ENCODE results near the gene CALCB. TPM values are rescaled to one million over a fixed set of nuclear protein-coding genes. Genes with fewer than 3 reads are reported as not detected.

The CALCB gene
- total RNA-seq, 6 donors from 2014 or later: 1.0 TPM; not detected in 5

DNA sequence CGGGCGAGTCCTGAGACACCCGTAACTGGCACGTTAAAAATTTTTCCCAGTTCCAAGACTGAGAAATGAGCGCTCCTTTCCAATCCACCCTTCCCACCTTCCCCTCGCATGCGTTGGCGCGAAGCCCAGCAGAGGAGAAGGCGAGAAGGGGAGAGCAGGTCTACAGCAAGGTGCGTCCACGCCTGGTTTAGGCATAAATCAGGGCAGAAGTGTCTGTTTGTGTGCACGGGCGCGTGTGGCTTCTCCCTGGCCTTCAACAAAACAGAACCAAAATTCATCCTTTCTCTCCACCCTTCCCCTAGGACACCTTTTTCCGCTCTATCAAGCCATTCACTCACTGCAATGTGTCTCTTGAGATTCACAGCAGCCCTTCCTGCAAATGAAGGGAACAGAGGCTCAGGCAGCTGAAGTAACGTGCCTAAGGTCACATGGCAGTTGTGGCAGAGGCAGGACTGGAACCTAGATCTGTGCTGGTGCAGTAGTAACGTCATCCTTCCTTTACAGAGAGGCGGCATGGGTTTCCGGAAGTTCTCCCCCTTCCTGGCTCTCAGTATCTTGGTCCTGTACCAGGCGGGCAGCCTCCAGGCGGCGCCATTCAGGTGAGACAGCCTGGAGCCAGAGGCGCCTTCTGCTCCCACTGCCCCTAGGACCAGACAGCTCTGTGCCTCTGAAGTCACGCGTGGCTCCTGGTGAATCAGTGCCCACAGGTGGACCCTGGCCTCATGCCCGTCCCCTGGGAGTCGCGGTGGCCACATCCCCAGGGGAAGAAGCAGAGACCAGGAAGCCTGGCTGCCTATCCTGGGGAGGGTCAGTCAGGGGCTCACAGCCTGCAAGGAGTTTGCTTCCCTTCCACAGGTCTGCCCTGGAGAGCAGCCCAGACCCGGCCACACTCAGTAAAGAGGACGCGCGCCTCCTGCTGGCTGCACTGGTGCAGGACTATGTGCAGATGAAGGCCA is 1.1 kb downstream of the CALCB start:
- 7% methylated on average over 29 to 33 of the region's 33 CpGs for WGBS, 2 donors
- Histone ChIP-seq H3K9me3 (peaks cover 0 to 4% (median 0%) of the 10 kb centered on the region in 4 donors), H3K27ac (no peak overlapping the region), H3K4me3 (peak overlapping the region in 3 of 4 donors; percentile 8 to 36 (median 25)), H3K36me3 (no peaks in the 10 kb centered on the region), H3K27me3 (peaks cover 0 to 21% (median 7%) of the 10 kb centered on the region in 4 donors), H3K4me1 (peaks cover 17 to 20% (median 19%) of the 10 kb centered on the region in 4 donors)
- TF ChIP-seq, protein P1, sequence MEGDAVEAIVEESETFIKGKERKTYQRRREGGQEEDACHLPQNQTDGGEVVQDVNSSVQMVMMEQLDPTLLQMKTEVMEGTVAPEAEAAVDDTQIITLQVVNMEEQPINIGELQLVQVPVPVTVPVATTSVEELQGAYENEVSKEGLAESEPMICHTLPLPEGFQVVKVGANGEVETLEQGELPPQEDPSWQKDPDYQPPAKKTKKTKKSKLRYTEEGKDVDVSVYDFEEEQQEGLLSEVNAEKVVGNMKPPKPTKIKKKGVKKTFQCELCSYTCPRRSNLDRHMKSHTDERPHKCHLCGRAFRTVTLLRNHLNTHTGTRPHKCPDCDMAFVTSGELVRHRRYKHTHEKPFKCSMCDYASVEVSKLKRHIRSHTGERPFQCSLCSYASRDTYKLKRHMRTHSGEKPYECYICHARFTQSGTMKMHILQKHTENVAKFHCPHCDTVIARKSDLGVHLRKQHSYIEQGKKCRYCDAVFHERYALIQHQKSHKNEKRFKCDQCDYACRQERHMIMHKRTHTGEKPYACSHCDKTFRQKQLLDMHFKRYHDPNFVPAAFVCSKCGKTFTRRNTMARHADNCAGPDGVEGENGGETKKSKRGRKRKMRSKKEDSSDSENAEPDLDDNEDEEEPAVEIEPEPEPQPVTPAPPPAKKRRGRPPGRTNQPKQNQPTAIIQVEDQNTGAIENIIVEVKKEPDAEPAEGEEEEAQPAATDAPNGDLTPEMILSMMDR (IDR thresholded peaks at IDR 0.05): peak; percentile 57 to 78 (median 62)
- TF ChIP-seq POLR2A (IDR thresholded peaks at IDR 0.05): no peak
- DNase-seq: peak; percentile 78 to 91
- peak; percentile 85 for ATAC-seq (ENCODE audit: low FRiP score in 2 of 2)

- H3K4me3 ChIP-seq: no peak overlapping the region
- 42 to 69% methylated on average over 2 to 4 of the region's 4 CpGs for WGBS, 2 donors
- ATAC-seq (ENCODE audit: low FRiP score in 2 of 2) (no peak), DNase-seq (no peak)
- H3K9me3 ChIP-seq: no peaks in the 10 kb centered on the region
- no peaks in the 10 kb centered on the region for H3K36me3 ChIP-seq
- no peak overlapping the region for H3K27ac ChIP-seq
- TF ChIP-seq EP300 (IDR thresholded peaks at IDR 0.05) (no peak), POLR2A (IDR thresholded peaks at IDR 0.05) (no peak), POLR2AphosphoS5 (IDR thresholded peaks at IDR 0.05) (no peak)
- TF ChIP-seq, protein P1 (IDR thresholded peaks at IDR 0.05): peak in 1 of 6 experiments; percentile 5
- H3K4me1 ChIP-seq: peaks cover 17 to 20% (median 19%) of the 10 kb centered on the region in 4 donors
- H3K27me3 ChIP-seq: peaks cover 0 to 21% (median 7%) of the 10 kb centered on the region in 4 donors
Measured at GRCh38 chr11:15075162-15075526, 1.8 kb downstream of the CALCB start.

DNA sequence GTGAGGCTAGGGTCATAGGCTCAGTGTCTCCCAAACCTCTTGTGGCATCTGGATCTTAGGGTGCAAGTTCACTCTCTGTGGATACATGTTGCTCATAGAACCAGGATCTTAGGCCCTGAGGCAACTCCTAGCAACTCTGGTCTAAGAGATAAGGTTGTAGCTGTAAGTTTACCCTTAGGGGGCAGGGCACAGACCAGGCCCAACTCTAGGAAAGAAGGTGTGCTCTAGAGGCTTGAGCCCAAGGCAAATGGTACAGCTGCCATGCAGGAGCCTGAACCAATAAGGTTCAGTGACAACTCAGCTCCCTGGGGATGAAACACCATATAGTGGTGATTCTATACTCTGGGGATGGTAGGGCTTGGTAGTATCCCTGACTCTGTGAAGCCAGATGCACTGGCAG is 17.8 kb downstream of the CALCB start:
- no peaks in the 10 kb centered on the region for H3K27me3 ChIP-seq
- no peak overlapping the region for H3K4me3 ChIP-seq
- no peaks in the 10 kb centered on the region for H3K36me3 ChIP-seq
- TF ChIP-seq, protein P1 (IDR thresholded peaks at IDR 0.05): no peak
- no peak for TF ChIP-seq POLR2A (IDR thresholded peaks at IDR 0.05)
- TF ChIP-seq EP300 (IDR thresholded peaks at IDR 0.05): no peak
- TF ChIP-seq POLR2AphosphoS5 (IDR thresholded peaks at IDR 0.05): no peak
- H3K9me3 ChIP-seq: no peaks in the 10 kb centered on the region
- ATAC-seq (ENCODE audit: low FRiP score in 2 of 2) (no peak), DNase-seq (no peak)
- no peak overlapping the region for H3K27ac ChIP-seq
- no peaks in the 10 kb centered on the region for H3K4me1 ChIP-seq

DNA sequence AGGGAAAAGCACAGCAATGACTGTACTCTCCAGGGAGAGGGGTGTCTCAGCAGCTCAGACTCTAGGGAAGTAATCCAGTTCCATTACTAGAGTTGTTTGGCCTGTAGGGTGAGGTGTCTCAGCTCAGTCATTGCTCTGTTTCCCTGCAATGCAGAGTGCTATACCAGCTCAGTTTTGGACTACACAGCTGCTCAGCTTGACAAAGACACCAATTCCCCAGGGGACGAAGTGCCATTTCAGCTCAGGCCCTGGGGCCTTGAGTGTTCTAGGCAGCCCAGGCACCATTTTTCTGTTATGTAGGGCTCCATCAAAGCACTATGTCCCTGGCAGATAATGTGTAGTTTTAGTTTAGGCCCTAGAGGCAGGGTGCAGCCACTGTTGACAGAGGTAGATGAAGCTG is 18.2 kb downstream of the CALCB start:
- TF ChIP-seq EP300 (IDR thresholded peaks at IDR 0.05): no peak
- TF ChIP-seq POLR2A (IDR thresholded peaks at IDR 0.05): no peak
- no peak for TF ChIP-seq POLR2AphosphoS5 (IDR thresholded peaks at IDR 0.05)
- TF ChIP-seq, protein P1 (IDR thresholded peaks at IDR 0.05): no peak
- Histone ChIP-seq H3K27me3 (no peaks in the 10 kb centered on the region), H3K4me1 (no peaks in the 10 kb centered on the region), H3K4me3 (no peak overlapping the region), H3K27ac (no peak overlapping the region), H3K36me3 (no peaks in the 10 kb centered on the region), H3K9me3 (no peaks in the 10 kb centered on the region)
- DNase-seq (no peak), ATAC-seq (ENCODE audit: low FRiP score in 2 of 2) (no peak)
- WGBS, 2 donors: 75 to 80% methylated on average over 1 of the region's 1 CpG

Measured in upper lobe of left lung (tissue), 6 donors.